A673 (cell line): ENCODE data around the gene CLCN7. TPM values are rescaled to one million over a fixed set of nuclear protein-coding genes. Genes with fewer than 3 reads are reported as not detected.
A peak's percentile ranks its signal among the peaks of the same experiment; 100 is the strongest.

Experiments used
- BruUV-seq: library from RNA; stranded (reverse); fragments of 400-500 nt; replicated peaks from 2 replicates; lab custom pipeline; 2021; lab: Mats Ljungman, UMichigan
- CTCF ChIA-PET: fragments of 300-600 bp; sonication (Branson Sonifier 250); formaldehyde crosslinking; loops from one replicate; lab custom pipeline; 2022; ENCODE audit warnings: antibody characterized with exemption; lab: Charles Lee
- POLR2A ChIA-PET: fragments of 300-600 bp; sonication (Branson Sonifier 250); formaldehyde crosslinking; loops from one replicate; lab custom pipeline; 2022; ENCODE audit warnings: antibody characterized with exemption; ENCODE audit not compliant: low non-redundant PET; lab: Charles Lee
- DNase-seq: peaks from one replicate; pipeline ENCODE4 v3.0.0-alpha.2; 2015; ENCODE audit warnings: low spot score
- H3K27ac ChIP-seq: fragments of 200-600 bp; sonication (generic); 2 replicates; pipeline ENCODE4 v1.5.1; 2016; ENCODE audit warnings: mixed run types, low read depth, mild to moderate bottlenecking, mixed read lengths, antibody characterized with exemption, low read length; ENCODE audit not compliant: poor library complexity, severe bottlenecking
- H3K27me3 ChIP-seq: fragments of 200-600 bp; sonication (generic); replicated peaks from 2 replicates; pipeline ENCODE4 v1.6.1; 2017; ENCODE audit warnings: mixed run types, low read depth, mild to moderate bottlenecking, mixed read lengths, antibody characterized with exemption, low read length; ENCODE audit not compliant: insufficient read depth, poor library complexity
- H3K36me3 ChIP-seq: fragments of 200-600 bp; sonication (generic); 2 replicates; pipeline ENCODE4 v1.6.1; 2016; ENCODE audit warnings: mixed run types, mild to moderate bottlenecking, mixed read lengths, antibody characterized with exemption, low read length; ENCODE audit not compliant: insufficient read depth, poor library complexity, severe bottlenecking
- H3K4me1 ChIP-seq: fragments of 200-600 bp; sonication (generic); 2 replicates; pipeline ENCODE4 v1.6.1; 2017; ENCODE audit warnings: mixed run types, mild to moderate bottlenecking, mixed read lengths, antibody characterized with exemption, low read length; ENCODE audit not compliant: insufficient read depth, poor library complexity, severe bottlenecking
- H3K4me3 ChIP-seq: fragments of 200-600 bp; sonication (generic); 2 replicates; pipeline ENCODE4 v1.5.1; 2016; ENCODE audit warnings: low read depth, mixed run types, mild to moderate bottlenecking, mixed read lengths, low read length; ENCODE audit not compliant: poor library complexity, severe bottlenecking
- H3K9me3 ChIP-seq: fragments of 200-600 bp; sonication (generic); 2 replicates; pipeline ENCODE4 v1.6.1; 2016; ENCODE audit warnings: mixed run types, low read depth, mild to moderate bottlenecking, mixed read lengths, antibody characterized with exemption, low read length; ENCODE audit not compliant: poor library complexity, severe bottlenecking
- CTCF ChIP-seq: fragments of 300-800, 200-600 bp; sonication (generic); conservative IDR thresholded peaks from 2 replicates; pipeline ENCODE4 v1.5.1; 2017; ENCODE audit warnings: low read depth, mild to moderate bottlenecking, antibody characterized with exemption, low read length, moderate library complexity, mixed read lengths
- EZH2 ChIP-seq: fragments of 200-600 bp; sonication (generic); IDR thresholded peaks from 2 replicates; pipeline ENCODE4 v1.6.1; 2017; ENCODE audit warnings: borderline replicate concordance, low read depth, mild to moderate bottlenecking, mixed read lengths, antibody characterized with exemption, low read length; ENCODE audit not compliant: poor library complexity, severe bottlenecking
- intact Hi-C: fragments of 100-400 bp; cut with micrococcal nuclease; formaldehyde crosslinking; loops from one replicate; pipeline ENCODE4 v1.10.0; 2022; ENCODE audit not compliant: unreplicated experiment
- total RNA-seq: library from RNA; stranded (reverse); gene quantifications from 2 replicates; pipeline ENCODE4 v1.2.3, GENCODE V29; 2021

The CLCN7 gene
- total RNA-seq, 1 experiment from 2014 or later: 89.3 TPM

GRCh38 chr16:1461146-1461545 is 13.7 kb downstream of the CLCN7 start:
- Histone ChIP-seq H3K36me3 (no peaks in the 10 kb centered on the region), H3K4me1 (no peaks in the 10 kb centered on the region), H3K4me3 (no peak overlapping the region), H3K9me3 (no peaks in the 10 kb centered on the region), H3K27ac (no peak overlapping the region), H3K27me3 (no peaks in the 10 kb centered on the region)
- no peak for DNase-seq
- BruUV-seq: no TSS peak
- intact Hi-C loops: no loop called here
- TF ChIP-seq EZH2 (no peak), CTCF (no peak)
- CTCF ChIA-PET: no interaction called here
- POLR2A ChIA-PET: no interaction called here

- no peak for DNase-seq
- ChIA-PET POLR2A (no interaction called here), CTCF (no interaction called here)
- Histone ChIP-seq H3K9me3 (no peaks in the 10 kb centered on the region), H3K4me1 (no peaks in the 10 kb centered on the region), H3K27me3 (no peaks in the 10 kb centered on the region), H3K27ac (no peak overlapping the region), H3K4me3 (no peak overlapping the region), H3K36me3 (no peaks in the 10 kb centered on the region)
- no TSS peak for BruUV-seq
- TF ChIP-seq CTCF: no peak
- no peak for TF ChIP-seq EZH2
- intact Hi-C loops: no loop called here
Measured at GRCh38 chr16:1460602-1461138, 14.2 kb downstream of the CLCN7 start.

- ChIA-PET CTCF (no interaction called here), POLR2A (interaction anchor here (0.6 kb wide), 1 partner anchor 33 kb away, joined by 13 read pairs; no protein-coding TSS in a partner anchor)
- H3K27ac ChIP-seq: peak overlapping the region; percentile 23
- no peaks in the 10 kb centered on the region for H3K4me1 ChIP-seq
- H3K27me3 ChIP-seq: no peaks in the 10 kb centered on the region
- H3K9me3 ChIP-seq: no peaks in the 10 kb centered on the region
- no TSS peak for BruUV-seq
- no peak for DNase-seq
- intact Hi-C loops: no loop called here
- no peak for TF ChIP-seq EZH2
- no peak for TF ChIP-seq CTCF
- no peak overlapping the region for H3K4me3 ChIP-seq
- H3K36me3 ChIP-seq: no peaks in the 10 kb centered on the region
Measured at GRCh38 chr16:1459967-1460366, 14.9 kb downstream of the CLCN7 start.
